GM23248 (cell line): ENCODE results near the gene IFIT1B.

ENCODE experiments used
- EZH2 ChIP-seq: fragments of 200-600 bp; sonication (generic); IDR thresholded peaks from 2 replicates; pipeline ENCODE4 v1.6.1; 2018; ENCODE audit warnings: antibody characterized with exemption, mild to moderate bottlenecking; ENCODE audit not compliant: insufficient read depth, poor library complexity, severe bottlenecking
- EZH2phosphoT487 ChIP-seq: fragments of 200-600 bp; sonication (generic); IDR thresholded peaks from 2 replicates; pipeline ENCODE4 v1.6.1; 2018; ENCODE audit warnings: antibody characterized with exemption, moderate library complexity, mild to moderate bottlenecking, low read depth; ENCODE audit not compliant: insufficient read depth

- no peak for TF ChIP-seq EZH2
- TF ChIP-seq EZH2phosphoT487: no peak
These were observed 34.6 kb upstream of the IFIT1B start for GRCh38 chr10:89343089-89343767.
